ENCODE results near the gene NCK2. TPM values are rescaled to one million over a fixed set of nuclear protein-coding genes. Genes with fewer than 3 reads are reported as not detected.

Gene NCK2
- total and polyA plus RNA-seq, 2 experiments from 2014 or later: 72.6 to 100 TPM

GRCh38 chr2:105820691-105821090, 76.0 kb downstream of the NCK2 start:
- TF ChIP-seq CTCF (IDR thresholded peaks at IDR 0.05; ENCODE audit: poor library complexity) (no peak), EZH2phosphoT487 (IDR thresholded peaks at IDR 0.05; ENCODE audit: low read depth, severe bottlenecking, unreplicated experiment) (no peak), EZH2 (IDR thresholded peaks at IDR 0.05; ENCODE audit: borderline replicate concordance) (no peak)
- Histone ChIP-seq H4K20me1 (ENCODE audit: insufficient read depth, poor library complexity, severe bottlenecking) (peaks cover 58% of the 10 kb centered on the region), H2AFZ (no peak overlapping the region), H3K4me1 (ENCODE audit: insufficient read depth) (peaks cover 25% of the 10 kb centered on the region), H3K9me2 (replicated peaks; ENCODE audit: insufficient read depth) (no peaks in the 10 kb centered on the region), H3K27me3 (no peaks in the 10 kb centered on the region), H3K4me3 (no peak overlapping the region), H3K4me2 (no peak overlapping the region), H3K27ac (no peak overlapping the region), H3K79me2 (peaks cover 90% of the 10 kb centered on the region), H3K9me3 (ENCODE audit: low read depth) (no peaks in the 10 kb centered on the region), H3K36me3 (replicated peaks; ENCODE audit: insufficient read depth, low read depth) (peaks cover 4% of the 10 kb centered on the region)
- WGBS (ENCODE audit: low lambda C conversion rate, missing lambda C conversion rate): 72% methylated on average over 6 of the region's 6 CpGs
- no peak for DNase-seq (ENCODE audit: low spot score)

DNA sequence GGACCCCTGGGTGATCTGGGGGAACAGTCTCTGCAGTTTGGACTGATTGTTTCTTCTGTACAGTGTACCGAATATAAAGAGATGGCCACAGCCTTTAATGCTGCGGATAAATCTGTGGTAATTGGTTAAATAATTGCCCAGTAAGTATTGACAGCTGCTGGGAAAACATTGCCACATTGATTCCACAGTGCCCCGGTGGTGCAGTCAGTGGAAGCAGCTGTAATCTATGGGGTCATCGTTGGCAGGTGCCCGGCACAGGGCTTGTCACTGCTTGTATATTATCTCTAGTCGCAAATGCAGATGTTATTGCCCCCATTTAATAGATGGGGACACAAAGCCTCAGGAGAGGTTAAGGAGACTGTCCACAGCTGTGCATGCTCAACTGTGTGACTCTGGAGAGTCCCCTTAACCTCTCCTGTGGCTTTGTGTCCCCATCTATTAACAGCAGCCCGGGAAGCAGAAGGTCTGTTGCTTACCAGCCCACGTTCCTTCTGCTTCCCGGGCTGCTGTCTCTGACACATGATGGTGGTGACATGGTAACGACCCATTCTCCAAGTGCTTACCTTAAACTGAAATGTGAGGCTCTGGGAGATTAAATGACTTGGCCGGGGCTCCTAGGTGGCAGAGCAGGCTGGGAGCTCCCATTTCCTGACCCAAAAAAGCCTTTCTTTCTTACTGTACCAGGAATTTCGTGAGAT, 76.9 kb downstream of the NCK2 start:
- DNase-seq (ENCODE audit: low spot score): no peak
- Histone ChIP-seq H3K9me3 (ENCODE audit: low read depth) (no peaks in the 10 kb centered on the region), H3K9me2 (replicated peaks; ENCODE audit: insufficient read depth) (no peaks in the 10 kb centered on the region), H3K4me3 (no peak overlapping the region), H3K79me2 (peaks cover 90% of the 10 kb centered on the region), H3K4me1 (ENCODE audit: insufficient read depth) (peaks cover 25% of the 10 kb centered on the region), H3K36me3 (replicated peaks; ENCODE audit: insufficient read depth, low read depth) (peaks cover 4% of the 10 kb centered on the region), H4K20me1 (ENCODE audit: insufficient read depth, poor library complexity, severe bottlenecking) (peaks cover 53% of the 10 kb centered on the region), H3K4me2 (peak overlapping the region; percentile 16), H3K27ac (peak overlapping the region; percentile 70), H3K27me3 (no peaks in the 10 kb centered on the region), H2AFZ (no peak overlapping the region)
- no peak for TF ChIP-seq EZH2 (IDR thresholded peaks at IDR 0.05; ENCODE audit: borderline replicate concordance)
- TF ChIP-seq CTCF (IDR thresholded peaks at IDR 0.05; ENCODE audit: poor library complexity): no peak
- TF ChIP-seq EZH2phosphoT487 (IDR thresholded peaks at IDR 0.05; ENCODE audit: low read depth, severe bottlenecking, unreplicated experiment): no peak
- 73% methylated on average over 12 of the region's 12 CpGs for WGBS (ENCODE audit: low lambda C conversion rate, missing lambda C conversion rate)

- TF ChIP-seq EZH2phosphoT487 (IDR thresholded peaks at IDR 0.05; ENCODE audit: low read depth, severe bottlenecking, unreplicated experiment) (no peak), CTCF (IDR thresholded peaks at IDR 0.05; ENCODE audit: poor library complexity) (no peak), EZH2 (IDR thresholded peaks at IDR 0.05; ENCODE audit: borderline replicate concordance) (no peak)
- H3K4me1 ChIP-seq (ENCODE audit: insufficient read depth): peaks cover 25% of the 10 kb centered on the region
- peaks cover 53% of the 10 kb centered on the region for H4K20me1 ChIP-seq (ENCODE audit: insufficient read depth, poor library complexity, severe bottlenecking)
- H3K27ac ChIP-seq: peak overlapping the region; percentile 70
- no peak overlapping the region for H2AFZ ChIP-seq
- no peaks in the 10 kb centered on the region for H3K9me3 ChIP-seq (ENCODE audit: low read depth)
- no peak overlapping the region for H3K4me3 ChIP-seq
- H3K36me3 ChIP-seq (replicated peaks; ENCODE audit: insufficient read depth, low read depth): peaks cover 2% of the 10 kb centered on the region
- no peaks in the 10 kb centered on the region for H3K27me3 ChIP-seq
- H3K9me2 ChIP-seq (replicated peaks; ENCODE audit: insufficient read depth): no peaks in the 10 kb centered on the region
- H3K79me2 ChIP-seq: peaks cover 87% of the 10 kb centered on the region
- 66% methylated on average over 7 of the region's 7 CpGs for WGBS (ENCODE audit: low lambda C conversion rate, missing lambda C conversion rate)
- no peak overlapping the region for H3K4me2 ChIP-seq
- no peak for DNase-seq (ENCODE audit: low spot score)
These were observed 77.5 kb downstream of the NCK2 start for GRCh38 chr2:105822186-105822585.
